K562 (cell line): ENCODE results near the gene NACC1. TPM values are rescaled to one million over a fixed set of nuclear protein-coding genes. Genes with fewer than 3 reads are reported as not detected.

Source experiments
- HDAC1 ChIP-seq, 2 experiments: fragments of 450-650 bp; IDR thresholded peaks; 2 replicates each; pipeline ENCODE4 v1.6.1; 2016 to 2017; ENCODE audit warnings: inconsistent platforms in 1 of 2, mild to moderate bottlenecking in 1 of 2, moderate library complexity in 1 of 2
- JUND ChIP-seq, 2 experiments: IDR thresholded peaks; 2 replicates in 1 of 2; 3 replicates in 1 of 2; pipeline ENCODE4 v1.6.1; 2011; ENCODE audit warnings: borderline replicate concordance in 2 of 2, low read depth in 2 of 2, low read length in 2 of 2, improper control_type of control experiment in 1 of 2, missing biosample characterization in 1 of 2, missing genetic modification characterization in 1 of 2, missing genetic modification reagents in 1 of 2
- MGA ChIP-seq: fragments of 450-650 bp; IDR thresholded peaks from 2 replicates; pipeline ENCODE4 v1.6.1; 2016; ENCODE audit warnings: mild to moderate bottlenecking, moderate library complexity
- RB1 ChIP-seq: fragments of 450-650 bp; IDR thresholded peaks from 2 replicates; pipeline ENCODE4 v1.6.1; 2017; ENCODE audit warnings: low read depth, mild to moderate bottlenecking
- ZNF512 ChIP-seq: IDR thresholded peaks from 2 replicates; pipeline ENCODE4 v1.6.1; 2016; ENCODE audit warnings: missing genetic modification characterization, missing compliant biosample characterization
- ZNF592 ChIP-seq: fragments of 450-650 bp; IDR thresholded peaks from 2 replicates; pipeline ENCODE4 v1.6.1; 2017; ENCODE audit warnings: antibody characterized with exemption, mild to moderate bottlenecking
- ZNF76 ChIP-seq: fragments of 250-450 bp; sonication (Bioruptor Pico); IDR thresholded peaks from 2 replicates; pipeline ENCODE4 v1.4.0; 2020; ENCODE audit warnings: mild to moderate bottlenecking, moderate library complexity, borderline replicate concordance
- ZNF764 ChIP-seq: fragments of 250-450 bp; sonication (Bioruptor Pico); IDR thresholded peaks from 2 replicates; pipeline ENCODE4 v1.4.0; 2020; ENCODE audit warnings: low read depth, mild to moderate bottlenecking, moderate library complexity
- polyA plus RNA-seq, 8 experiments: library from polyadenylated mRNA; depleted of rRNA in 4 of 8; stranded (reverse) in 5 of 8; unstranded in 3 of 8; fragments of >200 nt; fragmentation: Nextera tagmentation in 2 of 8; fragmentation: Illumina TruSeq in 1 of 8; extraction: Ambion mirVana in 2 of 8; extraction: Trizol in 1 of 8; gene quantifications; 2 replicates each; pipeline versions ENCODE4 v1.2.1 to v1.2.3, GENCODE V29; 2011 to 2014; ENCODE audit warnings: inconsistent platforms in 1 of 8, missing spikeins in 1 of 8
- total RNA-seq, 7 experiments: library from RNA; depleted of rRNA in 6 of 7; stranded (reverse); fragments of >200 nt in 6 of 7; fragmentation: Illumina TruSeq in 2 of 7; extraction: Trizol in 2 of 7; gene quantifications; 2 replicates each; pipeline versions ENCODE4 v1.2.1 to v1.2.3, GENCODE V29; 2011 to 2021; ENCODE audit warnings: low replicate concordance in 1 of 7

The NACC1 gene
- total and polyA plus RNA-seq, 9 of the 15 experiments (the other 6 are each of a cell fraction or from before 2014, with no cell fraction given): 0.04 to 96.6 (median 25.8) TPM

DNA sequence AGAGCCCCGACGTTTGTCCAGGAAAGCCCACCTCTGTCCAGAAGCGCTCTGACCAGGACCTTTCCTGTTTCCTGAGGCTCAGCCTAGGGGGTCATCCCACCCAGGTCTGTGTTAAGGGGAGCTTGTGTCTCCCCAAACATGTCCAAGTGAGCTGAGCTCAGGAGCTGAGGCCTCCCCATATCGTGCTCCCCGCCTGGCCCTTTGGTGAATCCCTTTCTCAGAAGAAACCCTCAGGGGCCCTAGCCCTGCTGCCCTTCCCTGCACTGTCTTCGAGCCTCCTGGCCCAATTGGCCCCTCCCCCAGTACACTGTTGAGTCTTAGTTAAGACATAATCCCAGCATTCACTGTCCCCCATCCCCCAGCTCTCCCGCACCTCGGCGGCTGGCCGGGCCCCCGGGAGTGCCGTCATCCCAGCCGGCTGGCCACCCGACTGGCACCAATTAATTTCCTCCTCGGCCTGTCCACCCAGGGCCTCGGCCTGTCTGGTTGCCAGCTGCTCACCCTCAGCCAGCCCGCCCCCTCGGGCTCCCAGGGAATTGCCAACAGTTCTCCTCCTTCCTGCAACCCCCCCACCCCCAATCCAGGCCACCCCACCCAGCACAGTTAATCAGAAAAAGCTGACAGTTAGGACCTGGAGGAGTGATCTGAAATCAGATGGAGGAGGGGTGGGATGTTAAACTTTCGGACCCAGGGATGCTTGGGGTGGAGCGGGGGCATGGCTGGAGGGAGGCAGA is 45.7 kb downstream of the NACC1 start (continued):
- peak; percentile 22 for TF ChIP-seq MGA
- peak; percentile 2; the same call in 1 of the 2 replicates for TF ChIP-seq JUND (IDR thresholded peaks at IDR 0.05; ENCODE audit: borderline replicate concordance, low read depth, low read length)
- no peak; the same call in 2 of the 3 replicates for TF ChIP-seq JUND (tag; IDR thresholded peaks at IDR 0.05; ENCODE audit: borderline replicate concordance, low read depth, low read length)
- TF ChIP-seq ZNF512 (tag): no peak
- no peak for TF ChIP-seq ZNF764 (CRISPR knock-in tag)
- TF ChIP-seq ZNF76: no peak
- TF ChIP-seq RB1: peak; percentile 67; the same call in 1 of the 2 replicates
- TF ChIP-seq ZNF592: peak; percentile 13; the same call in 1 of the 2 replicates
- TF ChIP-seq HDAC1 (IDR thresholded peaks at IDR 0.05): peak in 1 of 2 experiments; percentile 49; a peak in 1 of 4 replicates
